Measurements from ENCODE around the gene GJA4.
"Not testable (repeated sequence)": the region's sequence is repeated elsewhere in the genome, so short reads cannot be mapped to it uniquely, and the experiment has no call there.

Gene GJA4

DNA sequence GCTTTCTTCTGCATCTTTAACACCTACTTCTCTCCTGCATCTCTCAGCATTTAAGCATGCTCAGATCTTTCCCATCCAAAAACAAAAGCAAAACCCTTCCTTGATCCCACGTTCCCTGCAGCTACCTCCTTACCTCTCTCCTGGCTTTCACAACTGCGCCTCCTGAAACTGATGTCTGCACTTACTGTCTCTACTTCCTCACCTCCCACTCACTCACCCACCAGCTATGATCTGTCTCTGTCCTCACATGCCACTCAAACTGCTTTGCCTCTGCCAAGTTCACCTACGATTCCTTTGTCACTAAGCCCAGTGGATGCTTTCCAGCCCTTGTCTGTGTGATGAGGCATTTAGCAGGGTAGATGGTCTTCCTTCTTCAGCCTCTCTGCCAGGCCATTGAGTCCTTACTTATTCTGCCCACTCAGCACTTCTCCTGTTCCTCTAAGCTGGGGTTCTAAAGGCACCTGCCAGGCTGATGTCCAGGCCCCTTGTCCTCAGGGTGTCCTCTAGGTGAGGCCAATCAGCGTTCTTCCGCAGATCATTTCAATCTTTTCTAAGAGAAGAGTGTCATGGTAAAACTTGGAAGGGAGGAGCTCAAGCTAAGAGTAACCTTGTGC, 21.8 kb upstream of the GJA4 start:
- DNase-seq: no peak

DNA sequence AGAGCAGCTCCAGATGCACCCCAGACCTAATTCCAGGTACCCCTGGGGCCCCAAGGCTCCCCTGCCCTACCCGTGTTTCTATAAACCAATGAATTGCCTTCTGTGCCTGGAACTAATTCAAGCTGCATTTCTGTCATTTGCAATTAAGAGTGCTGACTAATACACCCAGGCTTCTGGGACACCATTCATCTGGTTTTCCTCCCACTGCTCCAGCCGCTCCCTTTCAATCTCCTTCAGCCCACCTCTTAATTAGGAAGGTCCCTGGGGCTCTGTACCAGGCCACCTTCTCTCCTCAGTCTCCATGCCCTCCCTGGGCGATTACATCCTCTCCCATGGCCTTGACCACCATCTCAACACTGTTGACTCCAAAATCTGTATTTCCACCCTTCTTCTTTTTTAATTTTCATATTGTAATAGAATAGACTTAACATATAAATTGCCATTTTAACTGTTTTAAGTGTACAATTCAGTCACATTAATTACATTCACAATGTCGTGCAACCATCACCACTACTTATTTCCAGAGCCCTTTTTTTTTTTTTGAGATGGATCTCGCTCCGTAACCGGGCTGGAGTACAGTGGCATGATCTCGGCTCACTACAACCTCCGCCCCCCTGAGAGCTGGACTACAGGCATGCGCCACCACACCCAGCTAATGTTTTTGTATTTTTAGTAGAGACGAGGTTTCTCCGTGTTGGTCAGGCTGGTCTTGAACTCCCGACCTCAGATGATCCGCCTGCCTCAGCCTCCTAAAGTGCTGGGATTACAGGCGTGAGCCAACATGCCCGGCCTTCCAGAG, 21.0 kb upstream of the GJA4 start:
- no peak for DNase-seq

DNA sequence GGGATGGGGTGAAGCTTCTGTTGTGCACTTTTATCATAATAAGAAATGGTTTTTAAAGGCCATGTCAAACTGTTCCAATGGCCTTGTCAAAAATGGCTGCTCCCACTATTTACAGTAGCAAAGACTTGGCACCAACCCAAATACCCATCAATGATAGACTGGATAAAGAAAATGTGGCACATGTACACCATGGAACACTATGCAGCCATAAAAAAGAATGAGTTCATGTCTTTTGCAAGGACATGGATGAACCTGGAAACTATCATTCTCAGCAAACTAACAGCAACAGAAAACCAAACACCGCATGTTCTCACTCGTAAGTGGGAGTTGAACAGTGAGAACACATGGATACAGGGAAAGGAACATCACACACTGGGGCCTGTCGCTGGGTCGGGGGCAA, 19.7 kb upstream of the GJA4 start:
- DNase-seq: not testable (repeated sequence)

DNA sequence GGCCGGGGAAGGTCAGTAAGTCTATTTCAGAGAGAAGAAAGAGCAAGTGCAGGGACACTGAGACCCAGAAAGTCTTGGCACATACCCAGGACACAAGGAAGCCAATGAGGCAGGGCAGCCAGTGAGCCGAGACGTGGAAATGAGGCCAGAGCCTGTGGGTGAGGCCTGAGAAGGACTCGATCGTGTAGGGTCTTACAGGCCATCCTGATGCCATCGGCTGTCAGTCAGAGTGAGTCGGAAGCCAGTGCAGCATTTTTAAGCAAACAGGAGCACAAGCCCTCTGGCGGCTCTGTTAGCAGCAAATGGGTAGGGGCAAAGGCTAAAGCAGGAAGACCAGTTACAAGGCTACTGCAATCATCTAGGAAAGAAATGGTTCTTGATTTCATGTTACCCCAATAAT, 17.8 kb upstream of the GJA4 start:
- DNase-seq: no peak

DNA sequence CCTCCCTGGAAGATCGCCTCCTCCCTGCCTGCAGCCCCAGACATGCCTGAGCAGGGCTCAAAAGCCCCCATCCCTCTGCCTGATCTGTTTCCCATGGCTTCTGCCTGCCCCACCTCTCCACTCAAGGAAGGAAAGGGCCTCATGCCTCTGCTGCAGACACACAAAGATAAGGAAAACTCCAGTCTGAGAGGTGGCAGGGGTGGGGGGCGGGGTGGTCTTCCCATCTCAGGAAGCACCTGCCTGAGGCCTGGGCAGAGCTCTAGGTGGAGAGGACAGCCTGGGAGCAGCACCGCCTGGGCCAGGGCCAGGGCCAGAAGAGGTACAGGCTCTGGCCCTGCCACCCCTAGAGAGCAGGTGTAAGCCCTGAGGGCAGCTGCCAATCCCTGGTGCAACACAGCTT, 15.9 kb upstream of the GJA4 start:
- DNase-seq: no peak

DNA sequence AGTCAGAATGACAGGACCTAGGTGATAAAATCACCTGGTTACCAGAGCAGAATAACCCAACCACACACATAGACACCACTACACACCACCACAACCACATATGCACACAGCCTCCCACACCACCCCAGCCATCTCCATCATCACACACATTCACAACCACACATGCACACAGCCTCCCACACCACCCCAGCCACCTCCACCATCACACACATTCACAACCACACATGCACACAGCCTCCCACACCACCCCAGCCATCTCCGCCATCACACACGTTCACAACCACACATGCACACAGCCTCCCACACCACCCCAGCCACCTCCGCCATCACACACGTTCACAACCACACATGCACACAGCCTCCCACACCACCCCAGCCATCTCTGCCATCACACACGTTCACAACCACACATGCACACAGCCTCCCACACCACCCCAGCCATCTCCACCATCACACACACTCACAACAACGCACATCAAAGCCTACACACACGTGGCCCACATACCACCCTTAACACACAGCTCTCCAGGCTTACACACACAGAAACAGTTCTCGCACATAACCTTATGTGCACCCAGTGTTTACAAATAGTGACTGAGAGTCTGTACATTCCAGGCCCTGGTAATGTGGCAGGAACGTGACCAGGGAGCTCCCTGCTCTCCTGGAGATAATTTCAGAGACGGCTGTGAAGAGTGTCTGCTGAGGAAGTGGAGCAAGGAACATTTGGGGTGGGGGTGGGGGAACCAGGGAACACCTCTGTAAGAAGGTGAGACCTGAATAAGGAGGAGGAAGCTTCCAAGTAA, 15.1 kb upstream of the GJA4 start:
- DNase-seq: no peak

DNA sequence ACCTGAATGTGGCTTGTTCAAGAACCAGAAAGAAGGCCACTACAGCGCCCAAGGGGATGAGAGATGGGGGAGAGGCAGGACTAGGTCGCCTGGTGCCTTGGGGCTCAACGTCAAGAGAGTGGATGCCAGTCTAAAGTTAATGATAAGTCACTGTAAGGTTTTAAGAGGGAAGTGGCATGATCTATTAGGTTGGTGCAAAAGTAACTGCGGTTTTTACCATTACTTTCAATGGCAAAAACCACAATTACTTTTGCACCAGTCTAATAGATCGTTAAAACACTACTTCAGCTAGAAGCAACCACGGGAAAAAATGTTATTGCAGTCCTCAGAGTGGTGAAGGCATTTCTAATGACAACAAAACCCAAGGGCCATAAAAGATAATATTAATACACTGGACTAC, 14.4 kb upstream of the GJA4 start:
- DNase-seq: no peak

DNA sequence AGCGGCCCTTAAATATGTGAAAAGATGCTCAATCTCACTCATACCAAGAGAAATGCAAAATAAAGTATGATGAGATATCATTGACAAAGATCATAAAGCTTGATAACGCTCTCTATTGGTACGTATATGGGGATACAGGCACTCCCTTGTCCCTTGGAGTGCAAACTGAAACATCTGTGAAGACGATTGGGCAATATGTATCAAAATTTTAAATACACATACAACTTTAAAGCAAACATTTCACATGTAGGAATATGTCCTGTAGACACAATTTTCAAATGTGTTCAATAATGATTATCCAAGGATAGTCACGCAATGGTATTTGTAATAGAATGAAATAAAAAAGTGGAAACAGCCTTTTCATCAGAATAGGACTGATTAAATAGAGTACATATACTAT, 13.8 kb upstream of the GJA4 start:
- no peak for DNase-seq

DNA sequence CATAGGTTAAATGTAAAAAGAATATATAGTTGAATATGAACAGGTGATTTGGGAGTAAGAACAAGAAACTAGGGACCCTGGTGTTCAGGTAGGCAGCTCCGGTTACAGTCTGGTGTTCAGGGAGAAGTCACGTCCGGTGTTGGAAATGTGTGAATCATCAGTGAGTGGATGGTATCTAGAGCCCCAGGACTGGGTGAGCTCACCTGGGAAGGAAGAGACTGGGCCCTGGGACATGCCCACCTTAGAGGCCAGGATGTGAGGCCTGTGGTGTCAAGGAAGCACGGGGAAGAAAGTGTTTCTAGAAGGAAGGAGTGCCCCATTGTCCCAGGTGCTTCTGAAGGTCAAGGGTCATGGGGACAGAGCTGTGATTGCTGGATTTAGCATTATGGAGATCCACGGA, 13.3 kb upstream of the GJA4 start:
- no peak for DNase-seq

DNA sequence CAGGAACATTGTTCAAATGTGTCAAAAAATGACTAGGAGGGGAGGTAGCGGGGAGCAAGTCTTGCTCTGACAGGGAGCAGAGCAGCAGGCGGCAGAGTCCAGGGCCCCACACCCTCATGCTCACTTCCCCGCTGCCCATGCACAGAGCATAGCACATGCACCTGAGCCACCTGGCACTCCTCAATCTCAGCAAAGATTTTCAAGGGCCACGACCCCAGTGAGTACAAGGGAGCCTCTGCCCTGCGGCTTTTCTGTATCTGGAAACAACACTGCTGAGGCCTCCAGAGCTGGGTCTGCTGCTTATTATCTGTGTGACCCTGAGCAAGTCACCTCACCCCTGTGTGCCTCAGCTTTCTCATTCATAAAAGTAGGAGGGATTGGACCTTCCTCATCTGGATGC, 12.8 kb upstream of the GJA4 start:
- DNase-seq: no peak

DNA sequence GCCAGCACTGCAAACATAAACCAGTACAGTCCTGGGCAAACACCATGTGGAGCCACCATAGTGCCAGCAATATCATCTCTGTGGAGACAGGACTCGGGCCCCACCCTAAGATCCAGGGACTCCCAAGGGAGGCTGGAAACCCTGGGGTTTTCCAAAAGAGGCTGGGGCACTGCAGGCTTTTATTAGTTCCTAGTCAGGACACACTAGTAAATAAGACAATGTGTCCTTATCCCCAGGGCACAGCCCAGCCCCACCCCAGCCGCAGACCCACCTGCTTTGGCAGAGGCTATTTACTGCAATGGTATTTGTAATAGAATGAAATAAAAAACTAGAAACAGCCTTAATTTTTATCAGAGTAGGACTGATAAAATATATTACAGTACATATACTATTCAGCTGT, 12.3 kb upstream of the GJA4 start:
- no peak for DNase-seq

DNA sequence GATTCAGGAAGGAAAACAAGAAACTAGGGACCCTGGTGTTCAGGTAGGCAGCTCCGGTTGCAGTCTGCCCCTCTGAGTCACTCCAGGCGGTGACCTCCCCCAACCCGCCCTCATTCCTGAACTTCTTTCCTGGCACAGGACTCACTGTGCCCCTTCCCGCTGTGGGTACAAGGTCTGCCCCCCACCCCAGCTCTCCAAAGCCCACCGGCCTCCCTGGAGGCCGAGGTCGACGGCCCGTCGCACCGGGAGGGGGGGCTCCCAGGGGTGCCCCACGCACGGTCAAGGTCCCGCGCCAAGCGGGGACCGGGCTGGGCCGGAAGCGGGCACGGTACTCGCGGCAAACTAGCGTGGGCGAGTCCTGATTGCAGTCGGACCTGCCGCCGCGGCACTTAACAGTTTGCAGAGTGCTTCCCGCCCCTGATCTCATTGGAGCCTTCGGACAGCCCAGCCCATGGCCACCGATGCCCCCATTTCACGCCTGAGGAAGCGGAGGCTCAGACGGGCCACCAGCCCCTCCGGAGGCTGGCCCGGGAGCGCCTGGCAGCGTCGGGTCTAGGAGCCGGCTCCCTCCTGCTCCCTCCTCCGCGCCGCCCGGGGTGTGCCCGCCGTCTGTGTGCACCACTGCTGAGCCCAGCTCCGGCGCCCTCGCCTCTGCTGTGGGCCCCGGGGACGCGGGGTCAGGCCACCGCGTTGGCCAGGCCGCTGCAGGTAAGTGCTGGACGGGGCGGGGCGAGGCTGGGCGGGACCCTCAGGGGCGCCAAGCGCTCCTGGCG, 11.5 kb upstream of the GJA4 start, which contains the start of gene GJB3:
Gene GJB3 (plus strand): TSS at position 144 of the 773 bp plus-strand sequence. CDS start 3,549 bp downstream, outside the sequence.
- DNase-seq: no peak

DNA sequence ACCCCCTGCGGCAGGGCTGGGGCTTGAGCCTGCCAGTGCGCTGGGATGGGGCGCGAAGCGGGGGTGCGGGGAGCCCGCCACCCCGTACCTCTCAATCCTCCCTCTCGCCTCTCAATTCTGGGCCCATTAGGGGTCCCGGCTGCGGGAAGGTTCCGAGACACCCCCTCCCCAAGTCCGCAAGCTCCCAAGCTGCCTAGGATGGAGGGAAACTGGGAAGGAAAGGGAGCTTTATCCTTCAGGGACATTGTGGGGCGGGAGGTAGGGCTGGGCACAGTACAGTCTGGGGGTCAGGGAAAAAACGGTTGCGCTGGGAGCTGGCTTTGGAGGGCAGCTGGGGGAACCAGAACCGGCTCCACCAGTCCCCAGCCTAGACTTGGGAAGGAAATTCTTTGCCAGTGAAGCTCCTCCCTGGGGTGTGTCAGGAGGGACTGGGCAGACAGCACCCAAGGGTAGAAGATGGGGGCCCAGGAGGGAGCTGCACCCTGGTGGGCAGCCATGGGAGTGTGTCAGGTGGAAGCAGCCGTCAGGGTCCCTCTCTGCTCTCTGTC, 10.9 kb upstream of the GJA4 start:
- no peak for DNase-seq

DNA sequence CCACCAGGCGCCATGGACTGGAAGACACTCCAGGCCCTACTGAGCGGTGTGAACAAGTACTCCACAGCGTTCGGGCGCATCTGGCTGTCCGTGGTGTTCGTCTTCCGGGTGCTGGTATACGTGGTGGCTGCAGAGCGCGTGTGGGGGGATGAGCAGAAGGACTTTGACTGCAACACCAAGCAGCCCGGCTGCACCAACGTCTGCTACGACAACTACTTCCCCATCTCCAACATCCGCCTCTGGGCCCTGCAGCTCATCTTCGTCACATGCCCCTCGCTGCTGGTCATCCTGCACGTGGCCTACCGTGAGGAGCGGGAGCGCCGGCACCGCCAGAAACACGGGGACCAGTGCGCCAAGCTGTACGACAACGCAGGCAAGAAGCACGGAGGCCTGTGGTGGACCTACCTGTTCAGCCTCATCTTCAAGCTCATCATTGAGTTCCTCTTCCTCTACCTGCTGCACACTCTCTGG, 8.0 kb upstream of the GJA4 start:
- DNase-seq: no peak

DNA sequence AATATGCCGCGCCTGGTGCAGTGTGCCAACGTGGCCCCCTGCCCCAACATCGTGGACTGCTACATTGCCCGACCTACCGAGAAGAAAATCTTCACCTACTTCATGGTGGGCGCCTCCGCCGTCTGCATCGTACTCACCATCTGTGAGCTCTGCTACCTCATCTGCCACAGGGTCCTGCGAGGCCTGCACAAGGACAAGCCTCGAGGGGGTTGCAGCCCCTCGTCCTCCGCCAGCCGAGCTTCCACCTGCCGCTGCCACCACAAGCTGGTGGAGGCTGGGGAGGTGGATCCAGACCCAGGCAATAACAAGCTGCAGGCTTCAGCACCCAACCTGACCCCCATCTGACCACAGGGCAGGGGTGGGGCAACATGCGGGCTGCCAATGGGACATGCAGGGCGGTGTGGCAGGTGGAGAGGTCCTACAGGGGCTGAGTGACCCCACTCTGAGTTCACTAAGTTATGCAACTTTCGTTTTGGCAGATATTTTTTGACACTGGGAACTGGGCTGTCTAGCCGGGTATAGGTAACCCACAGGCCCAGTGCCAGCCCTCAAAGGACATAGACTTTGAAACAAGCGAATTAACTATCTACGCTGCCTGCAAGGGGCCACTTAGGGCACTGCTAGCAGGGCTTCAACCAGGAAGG, 7.4 kb upstream of the GJA4 start:
- DNase-seq: no peak

DNA sequence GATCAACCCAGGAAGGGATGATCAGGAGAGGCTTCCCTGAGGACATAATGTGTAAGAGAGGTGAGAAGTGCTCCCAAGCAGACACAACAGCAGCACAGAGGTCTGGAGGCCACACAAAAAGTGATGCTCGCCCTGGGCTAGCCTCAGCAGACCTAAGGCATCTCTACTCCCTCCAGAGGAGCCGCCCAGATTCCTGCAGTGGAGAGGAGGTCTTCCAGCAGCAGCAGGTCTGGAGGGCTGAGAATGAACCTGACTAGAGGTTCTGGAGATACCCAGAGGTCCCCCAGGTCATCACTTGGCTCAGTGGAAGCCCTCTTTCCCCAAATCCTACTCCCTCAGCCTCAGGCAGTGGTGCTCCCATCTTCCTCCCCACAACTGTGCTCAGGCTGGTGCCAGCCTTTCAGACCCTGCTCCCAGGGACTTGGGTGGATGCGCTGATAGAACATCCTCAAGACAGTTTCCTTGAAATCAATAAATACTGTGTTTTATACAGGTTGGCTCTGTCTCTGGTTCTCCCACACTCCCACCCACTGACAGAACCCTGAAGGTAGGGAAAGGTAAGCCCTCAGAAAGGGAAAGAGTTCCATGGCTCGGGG, 6.8 kb upstream of the GJA4 start:
- DNase-seq: no peak

DNA sequence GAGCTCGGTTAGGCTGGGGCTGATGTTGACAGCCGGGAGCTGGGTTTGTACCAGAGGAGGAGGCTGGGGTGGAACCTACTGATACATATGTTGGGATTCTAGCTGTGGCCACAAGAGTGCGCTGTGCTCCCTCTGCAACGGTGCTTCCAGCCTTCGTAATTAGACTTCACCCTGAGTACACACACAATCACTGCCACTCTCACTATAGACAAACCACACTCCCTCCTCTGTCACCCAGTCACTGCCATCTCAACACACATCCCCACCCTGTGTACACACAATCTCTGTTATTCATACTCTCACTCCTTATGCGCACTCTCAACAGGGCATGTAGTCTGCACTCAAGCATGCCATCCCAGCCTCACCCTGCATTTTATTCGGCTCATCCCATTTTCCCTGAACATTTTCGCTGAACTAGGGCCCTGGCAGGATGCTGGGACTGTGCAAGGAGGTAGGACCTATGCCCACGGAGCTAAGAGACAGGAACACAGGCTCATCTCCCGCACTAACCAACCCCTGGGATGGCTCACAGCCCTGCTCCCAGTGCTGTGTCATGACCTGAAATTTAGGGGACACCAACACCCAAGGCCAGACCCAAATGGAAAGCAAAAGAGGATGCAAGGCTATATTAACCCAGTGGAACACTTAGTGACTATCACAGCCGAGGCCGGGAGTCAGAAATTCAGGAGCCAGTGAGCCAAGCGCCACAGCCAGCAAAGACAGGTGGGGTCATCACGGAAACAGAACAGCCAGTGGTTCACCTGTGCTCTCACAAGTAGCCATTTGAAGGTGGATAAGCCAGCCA, 6.1 kb upstream of the GJA4 start:
- peak; percentile 61 for DNase-seq

DNA sequence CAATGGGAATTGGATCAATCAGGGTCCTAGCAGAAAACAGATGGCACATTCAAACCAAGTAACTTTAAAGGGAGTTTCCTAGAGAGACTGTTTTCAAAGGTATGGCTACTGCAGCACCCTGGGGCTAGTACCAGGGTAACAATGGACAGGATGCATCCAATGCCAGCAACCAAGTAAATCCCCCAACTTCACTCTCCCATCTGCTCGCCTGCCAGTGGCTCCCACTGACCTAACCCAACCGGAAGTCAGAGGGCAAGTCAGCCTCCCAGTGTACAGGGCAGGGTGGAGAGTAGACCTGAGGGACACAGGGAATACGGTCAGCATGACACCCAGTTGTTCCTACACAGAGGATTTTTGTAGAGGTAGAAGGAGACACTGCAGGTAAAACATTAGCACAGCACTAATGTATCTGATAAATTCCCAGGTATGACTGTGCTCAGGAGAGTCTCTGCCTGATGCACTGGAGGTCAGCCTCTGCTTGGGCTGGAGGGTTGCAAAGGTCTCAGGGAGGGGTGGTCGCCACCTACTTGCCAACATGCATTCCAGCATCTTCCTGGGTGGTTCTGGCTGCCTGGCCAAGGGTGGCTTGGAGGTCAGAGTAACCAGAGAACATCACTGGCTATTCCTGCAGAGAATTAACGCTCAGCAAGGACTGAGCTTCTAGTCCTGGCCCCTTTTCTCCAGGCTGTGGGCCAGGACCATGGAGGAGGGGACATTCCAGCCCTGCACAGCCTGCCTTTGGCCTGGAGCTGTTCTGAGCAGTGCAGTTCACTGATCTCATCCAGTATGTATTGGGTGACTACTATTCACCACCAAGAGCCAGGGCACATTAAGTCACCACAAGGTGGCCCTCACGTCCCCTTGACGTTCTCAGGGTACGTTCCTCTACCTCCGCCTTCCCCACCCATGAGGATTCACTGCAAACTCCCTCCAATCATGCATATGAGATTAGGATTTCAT, 5.1 kb upstream of the GJA4 start:
- DNase-seq: no peak

DNA sequence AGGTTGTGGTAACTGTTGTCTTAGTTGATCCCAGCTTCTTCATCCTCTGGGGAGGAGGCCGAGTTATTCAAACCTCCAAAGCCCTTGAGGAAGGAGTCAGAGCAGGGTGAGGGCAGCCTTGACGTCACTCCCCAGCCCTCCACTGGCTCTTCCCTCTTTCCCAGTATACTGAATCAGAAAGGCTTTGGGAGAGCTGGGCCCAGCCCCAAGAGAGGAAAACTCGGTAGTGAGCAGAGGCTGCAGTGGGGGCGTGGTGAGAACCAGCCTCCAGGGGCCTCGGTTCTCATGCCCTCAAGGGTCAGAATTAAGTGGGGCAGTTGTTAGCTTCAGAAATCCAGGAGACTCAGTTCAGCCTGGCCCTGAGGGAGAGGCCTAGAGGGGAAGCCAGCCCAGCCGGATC, 1.8 kb upstream of the GJA4 start:
- no peak for DNase-seq

DNA sequence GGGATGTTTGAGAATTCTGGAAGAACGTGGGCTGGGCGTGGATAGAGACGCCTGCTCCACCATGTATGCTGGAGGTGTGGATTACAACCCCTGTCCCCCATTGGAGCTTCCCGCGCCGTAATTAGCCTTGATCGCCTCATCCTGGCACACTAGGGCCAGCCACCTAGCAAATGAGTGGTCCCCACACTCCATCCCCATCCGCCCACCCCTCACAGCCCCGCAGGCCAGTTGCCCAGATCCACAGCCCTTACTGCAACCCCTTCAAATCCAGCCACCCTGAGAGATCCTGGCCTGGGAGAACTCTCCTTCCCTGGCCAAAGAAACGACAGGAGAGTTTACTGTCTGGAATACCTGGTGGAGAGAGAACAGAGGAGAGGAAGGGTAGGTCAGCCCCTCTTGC, 375 bp upstream of the GJA4 start:
- DNase-seq: no peak
